K562 (cell line): ENCODE measurements around the gene FGG. TPM values are rescaled to one million over a fixed set of nuclear protein-coding genes. Genes with fewer than 3 reads are reported as not detected.

Experiments used
- ATF7 ChIP-seq: fragments of 450-650 bp; IDR thresholded peaks from 2 replicates; pipeline ENCODE4 v1.7.1; 2014; ENCODE audit warnings: mild to moderate bottlenecking, moderate library complexity
- ZNF212 ChIP-seq: fragments of 450-650 bp; formaldehyde crosslinking; IDR thresholded peaks from 2 replicates; pipeline ENCODE4 v1.4.0; 2020; ENCODE audit warnings: mild to moderate bottlenecking
- ZNF77 ChIP-seq: fragments of 250-450 bp; sonication (Bioruptor Pico); IDR thresholded peaks from 2 replicates; pipeline ENCODE4 v1.5.0; 2020
- polyA plus RNA-seq, 8 experiments: library from polyadenylated mRNA; depleted of rRNA in 4 of 8; stranded (reverse) in 5 of 8; unstranded in 3 of 8; fragments of >200 nt; fragmentation: Nextera tagmentation in 2 of 8; fragmentation: Illumina TruSeq in 1 of 8; extraction: Ambion mirVana in 2 of 8; extraction: Trizol in 1 of 8; gene quantifications; 2 replicates each; pipeline versions ENCODE4 v1.2.1 to v1.2.3, GENCODE V29; 2011 to 2014; ENCODE audit warnings: inconsistent platforms in 1 of 8, missing spikeins in 1 of 8
- total RNA-seq, 7 experiments: library from RNA; depleted of rRNA in 6 of 7; stranded (reverse); fragments of >200 nt in 6 of 7; fragmentation: Illumina TruSeq in 2 of 7; extraction: Trizol in 2 of 7; gene quantifications; 2 replicates each; pipeline versions ENCODE4 v1.2.1 to v1.2.3, GENCODE V29; 2011 to 2021; ENCODE audit warnings: low replicate concordance in 1 of 7
- TF ChIP-seq, protein P1 (sequence below): fragments of 450-650 bp; IDR thresholded peaks from 2 replicates; pipeline ENCODE4 v1.6.1; 2016; ENCODE audit warnings: borderline replicate concordance
- TF ChIP-seq, protein P2 (sequence below): fragments of 250-450 bp; sonication (Bioruptor Pico); IDR thresholded peaks from 2 replicates; pipeline ENCODE4 v1.5.0; 2020; ENCODE audit warnings: mild to moderate bottlenecking
- TF ChIP-seq, protein P3 (sequence below): fragments of 450-650 bp; formaldehyde crosslinking; IDR thresholded peaks from 2 replicates; pipeline ENCODE4 v1.4.0; 2020; ENCODE audit warnings: mild to moderate bottlenecking, moderate library complexity
- TF ChIP-seq, protein P4 (sequence below): sonication (generic); formaldehyde crosslinking; IDR thresholded peaks from 2 replicates; pipeline ENCODE4 v1.8.0; 2022; ENCODE audit warnings: missing genetic modification reagents, mild to moderate bottlenecking, borderline replicate concordance
- TF ChIP-seq, protein P5 (sequence below): fragments of 200-600 bp; sonication (generic); IDR thresholded peaks from one replicate; pipeline ENCODE4 v1.6.1; 2012; ENCODE audit warnings: mild to moderate bottlenecking, low read depth, low read length, inconsistent platforms

FGG gene
- total and polyA plus RNA-seq, 9 of the 15 experiments (the other 6 are each of a cell fraction or from before 2014, with no cell fraction given), result 0.08 to 2.2 (median 0.33) TPM; not detected in 2

DNA sequence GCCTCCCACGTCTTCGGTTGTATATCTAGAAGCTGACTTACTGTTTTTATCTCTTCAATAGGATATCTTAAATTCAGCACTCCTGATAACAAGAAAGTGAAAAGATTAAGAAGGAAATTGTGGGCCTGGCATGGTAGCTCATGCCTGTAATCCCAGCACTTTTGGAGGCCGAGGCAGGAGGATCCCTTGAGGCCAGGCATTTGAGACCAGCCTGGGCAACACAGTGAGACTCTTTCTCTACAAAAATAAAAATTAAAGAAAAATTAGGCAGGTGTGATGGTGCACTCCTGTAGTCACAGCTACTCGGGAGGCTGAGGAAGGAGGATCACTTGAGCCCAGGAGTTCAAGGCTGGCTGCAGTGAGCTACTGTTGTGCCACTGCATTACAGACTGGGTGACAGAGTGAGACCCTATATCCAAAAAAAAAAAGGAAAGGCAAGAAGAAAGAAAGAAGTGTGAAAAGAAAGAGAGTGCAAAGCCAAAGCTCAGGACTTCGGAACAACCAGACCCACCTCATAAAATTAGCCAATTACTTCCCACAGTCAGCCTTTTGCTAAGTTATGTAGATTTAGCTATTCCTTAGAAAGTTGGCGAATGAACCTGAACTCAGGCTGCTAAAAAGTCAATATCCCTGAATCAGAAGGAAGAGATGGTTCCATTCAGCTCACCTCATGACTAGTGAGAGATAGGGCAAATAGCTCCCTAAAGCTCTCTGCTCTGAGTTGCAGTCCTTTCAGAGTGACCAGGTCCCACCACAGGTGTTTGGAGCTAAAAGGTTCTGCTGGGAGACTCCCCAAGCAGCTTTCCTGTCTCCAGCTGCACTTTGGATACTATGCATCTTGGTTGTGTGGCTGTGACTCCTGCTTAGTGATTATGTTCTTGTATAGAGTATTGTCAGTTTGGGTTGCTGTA is 9.2 kb downstream of the FGG start (continued):
- TF ChIP-seq ZNF77 (CRISPR knock-in tag) (no peak), ZNF212 (CRISPR knock-in tag) (no peak), ATF7 (no peak)
- TF ChIP-seq, protein P1, sequence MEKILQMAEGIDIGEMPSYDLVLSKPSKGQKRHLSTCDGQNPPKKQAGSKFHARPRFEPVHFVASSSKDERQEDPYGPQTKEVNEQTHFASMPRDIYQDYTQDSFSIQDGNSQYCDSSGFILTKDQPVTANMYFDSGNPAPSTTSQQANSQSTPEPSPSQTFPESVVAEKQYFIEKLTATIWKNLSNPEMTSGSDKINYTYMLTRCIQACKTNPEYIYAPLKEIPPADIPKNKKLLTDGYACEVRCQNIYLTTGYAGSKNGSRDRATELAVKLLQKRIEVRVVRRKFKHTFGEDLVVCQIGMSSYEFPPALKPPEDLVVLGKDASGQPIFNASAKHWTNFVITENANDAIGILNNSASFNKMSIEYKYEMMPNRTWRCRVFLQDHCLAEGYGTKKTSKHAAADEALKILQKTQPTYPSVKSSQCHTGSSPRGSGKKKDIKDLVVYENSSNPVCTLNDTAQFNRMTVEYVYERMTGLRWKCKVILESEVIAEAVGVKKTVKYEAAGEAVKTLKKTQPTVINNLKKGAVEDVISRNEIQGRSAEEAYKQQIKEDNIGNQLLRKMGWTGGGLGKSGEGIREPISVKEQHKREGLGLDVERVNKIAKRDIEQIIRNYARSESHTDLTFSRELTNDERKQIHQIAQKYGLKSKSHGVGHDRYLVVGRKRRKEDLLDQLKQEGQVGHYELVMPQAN, result no peak
- TF ChIP-seq, protein P2, sequence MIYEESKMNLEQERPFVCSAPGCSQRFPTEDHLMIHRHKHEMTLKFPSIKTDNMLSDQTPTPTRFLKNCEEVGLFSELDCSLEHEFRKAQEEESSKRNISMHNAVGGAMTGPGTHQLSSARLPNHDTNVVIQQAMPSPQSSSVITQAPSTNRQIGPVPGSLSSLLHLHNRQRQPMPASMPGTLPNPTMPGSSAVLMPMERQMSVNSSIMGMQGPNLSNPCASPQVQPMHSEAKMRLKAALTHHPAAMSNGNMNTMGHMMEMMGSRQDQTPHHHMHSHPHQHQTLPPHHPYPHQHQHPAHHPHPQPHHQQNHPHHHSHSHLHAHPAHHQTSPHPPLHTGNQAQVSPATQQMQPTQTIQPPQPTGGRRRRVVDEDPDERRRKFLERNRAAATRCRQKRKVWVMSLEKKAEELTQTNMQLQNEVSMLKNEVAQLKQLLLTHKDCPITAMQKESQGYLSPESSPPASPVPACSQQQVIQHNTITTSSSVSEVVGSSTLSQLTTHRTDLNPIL (CRISPR knock-in tag), result no peak
- TF ChIP-seq, protein P3, sequence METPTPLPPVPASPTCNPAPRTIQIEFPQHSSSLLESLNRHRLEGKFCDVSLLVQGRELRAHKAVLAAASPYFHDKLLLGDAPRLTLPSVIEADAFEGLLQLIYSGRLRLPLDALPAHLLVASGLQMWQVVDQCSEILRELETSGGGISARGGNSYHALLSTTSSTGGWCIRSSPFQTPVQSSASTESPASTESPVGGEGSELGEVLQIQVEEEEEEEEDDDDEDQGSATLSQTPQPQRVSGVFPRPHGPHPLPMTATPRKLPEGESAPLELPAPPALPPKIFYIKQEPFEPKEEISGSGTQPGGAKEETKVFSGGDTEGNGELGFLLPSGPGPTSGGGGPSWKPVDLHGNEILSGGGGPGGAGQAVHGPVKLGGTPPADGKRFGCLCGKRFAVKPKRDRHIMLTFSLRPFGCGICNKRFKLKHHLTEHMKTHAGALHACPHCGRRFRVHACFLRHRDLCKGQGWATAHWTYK, result no peak
- TF ChIP-seq, protein P4, sequence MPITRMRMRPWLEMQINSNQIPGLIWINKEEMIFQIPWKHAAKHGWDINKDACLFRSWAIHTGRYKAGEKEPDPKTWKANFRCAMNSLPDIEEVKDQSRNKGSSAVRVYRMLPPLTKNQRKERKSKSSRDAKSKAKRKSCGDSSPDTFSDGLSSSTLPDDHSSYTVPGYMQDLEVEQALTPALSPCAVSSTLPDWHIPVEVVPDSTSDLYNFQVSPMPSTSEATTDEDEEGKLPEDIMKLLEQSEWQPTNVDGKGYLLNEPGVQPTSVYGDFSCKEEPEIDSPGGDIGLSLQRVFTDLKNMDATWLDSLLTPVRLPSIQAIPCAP (CRISPR knock-in tag), result no peak
- TF ChIP-seq, protein P5, sequence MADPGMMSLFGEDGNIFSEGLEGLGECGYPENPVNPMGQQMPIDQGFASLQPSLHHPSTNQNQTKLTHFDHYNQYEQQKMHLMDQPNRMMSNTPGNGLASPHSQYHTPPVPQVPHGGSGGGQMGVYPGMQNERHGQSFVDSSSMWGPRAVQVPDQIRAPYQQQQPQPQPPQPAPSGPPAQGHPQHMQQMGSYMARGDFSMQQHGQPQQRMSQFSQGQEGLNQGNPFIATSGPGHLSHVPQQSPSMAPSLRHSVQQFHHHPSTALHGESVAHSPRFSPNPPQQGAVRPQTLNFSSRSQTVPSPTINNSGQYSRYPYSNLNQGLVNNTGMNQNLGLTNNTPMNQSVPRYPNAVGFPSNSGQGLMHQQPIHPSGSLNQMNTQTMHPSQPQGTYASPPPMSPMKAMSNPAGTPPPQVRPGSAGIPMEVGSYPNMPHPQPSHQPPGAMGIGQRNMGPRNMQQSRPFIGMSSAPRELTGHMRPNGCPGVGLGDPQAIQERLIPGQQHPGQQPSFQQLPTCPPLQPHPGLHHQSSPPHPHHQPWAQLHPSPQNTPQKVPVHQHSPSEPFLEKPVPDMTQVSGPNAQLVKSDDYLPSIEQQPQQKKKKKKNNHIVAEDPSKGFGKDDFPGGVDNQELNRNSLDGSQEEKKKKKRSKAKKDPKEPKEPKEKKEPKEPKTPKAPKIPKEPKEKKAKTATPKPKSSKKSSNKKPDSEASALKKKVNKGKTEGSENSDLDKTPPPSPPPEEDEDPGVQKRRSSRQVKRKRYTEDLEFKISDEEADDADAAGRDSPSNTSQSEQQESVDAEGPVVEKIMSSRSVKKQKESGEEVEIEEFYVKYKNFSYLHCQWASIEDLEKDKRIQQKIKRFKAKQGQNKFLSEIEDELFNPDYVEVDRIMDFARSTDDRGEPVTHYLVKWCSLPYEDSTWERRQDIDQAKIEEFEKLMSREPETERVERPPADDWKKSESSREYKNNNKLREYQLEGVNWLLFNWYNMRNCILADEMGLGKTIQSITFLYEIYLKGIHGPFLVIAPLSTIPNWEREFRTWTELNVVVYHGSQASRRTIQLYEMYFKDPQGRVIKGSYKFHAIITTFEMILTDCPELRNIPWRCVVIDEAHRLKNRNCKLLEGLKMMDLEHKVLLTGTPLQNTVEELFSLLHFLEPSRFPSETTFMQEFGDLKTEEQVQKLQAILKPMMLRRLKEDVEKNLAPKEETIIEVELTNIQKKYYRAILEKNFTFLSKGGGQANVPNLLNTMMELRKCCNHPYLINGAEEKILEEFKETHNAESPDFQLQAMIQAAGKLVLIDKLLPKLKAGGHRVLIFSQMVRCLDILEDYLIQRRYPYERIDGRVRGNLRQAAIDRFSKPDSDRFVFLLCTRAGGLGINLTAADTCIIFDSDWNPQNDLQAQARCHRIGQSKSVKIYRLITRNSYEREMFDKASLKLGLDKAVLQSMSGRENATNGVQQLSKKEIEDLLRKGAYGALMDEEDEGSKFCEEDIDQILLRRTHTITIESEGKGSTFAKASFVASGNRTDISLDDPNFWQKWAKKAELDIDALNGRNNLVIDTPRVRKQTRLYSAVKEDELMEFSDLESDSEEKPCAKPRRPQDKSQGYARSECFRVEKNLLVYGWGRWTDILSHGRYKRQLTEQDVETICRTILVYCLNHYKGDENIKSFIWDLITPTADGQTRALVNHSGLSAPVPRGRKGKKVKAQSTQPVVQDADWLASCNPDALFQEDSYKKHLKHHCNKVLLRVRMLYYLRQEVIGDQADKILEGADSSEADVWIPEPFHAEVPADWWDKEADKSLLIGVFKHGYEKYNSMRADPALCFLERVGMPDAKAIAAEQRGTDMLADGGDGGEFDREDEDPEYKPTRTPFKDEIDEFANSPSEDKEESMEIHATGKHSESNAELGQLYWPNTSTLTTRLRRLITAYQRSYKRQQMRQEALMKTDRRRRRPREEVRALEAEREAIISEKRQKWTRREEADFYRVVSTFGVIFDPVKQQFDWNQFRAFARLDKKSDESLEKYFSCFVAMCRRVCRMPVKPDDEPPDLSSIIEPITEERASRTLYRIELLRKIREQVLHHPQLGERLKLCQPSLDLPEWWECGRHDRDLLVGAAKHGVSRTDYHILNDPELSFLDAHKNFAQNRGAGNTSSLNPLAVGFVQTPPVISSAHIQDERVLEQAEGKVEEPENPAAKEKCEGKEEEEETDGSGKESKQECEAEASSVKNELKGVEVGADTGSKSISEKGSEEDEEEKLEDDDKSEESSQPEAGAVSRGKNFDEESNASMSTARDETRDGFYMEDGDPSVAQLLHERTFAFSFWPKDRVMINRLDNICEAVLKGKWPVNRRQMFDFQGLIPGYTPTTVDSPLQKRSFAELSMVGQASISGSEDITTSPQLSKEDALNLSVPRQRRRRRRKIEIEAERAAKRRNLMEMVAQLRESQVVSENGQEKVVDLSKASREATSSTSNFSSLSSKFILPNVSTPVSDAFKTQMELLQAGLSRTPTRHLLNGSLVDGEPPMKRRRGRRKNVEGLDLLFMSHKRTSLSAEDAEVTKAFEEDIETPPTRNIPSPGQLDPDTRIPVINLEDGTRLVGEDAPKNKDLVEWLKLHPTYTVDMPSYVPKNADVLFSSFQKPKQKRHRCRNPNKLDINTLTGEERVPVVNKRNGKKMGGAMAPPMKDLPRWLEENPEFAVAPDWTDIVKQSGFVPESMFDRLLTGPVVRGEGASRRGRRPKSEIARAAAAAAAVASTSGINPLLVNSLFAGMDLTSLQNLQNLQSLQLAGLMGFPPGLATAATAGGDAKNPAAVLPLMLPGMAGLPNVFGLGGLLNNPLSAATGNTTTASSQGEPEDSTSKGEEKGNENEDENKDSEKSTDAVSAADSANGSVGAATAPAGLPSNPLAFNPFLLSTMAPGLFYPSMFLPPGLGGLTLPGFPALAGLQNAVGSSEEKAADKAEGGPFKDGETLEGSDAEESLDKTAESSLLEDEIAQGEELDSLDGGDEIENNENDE, result no peak
